ENCODE data around the gene STRADA. TPM values are rescaled to one million over a fixed set of nuclear protein-coding genes. Genes with fewer than 3 reads are reported as not detected.

Gene STRADA
- total RNA-seq, 4 donors from 2014 or later: 14.4 to 39.1 (median 23.3) TPM

GRCh38 chr17:63700528-63701455 lies 40.8 kb downstream of the STRADA start:
- H3K27me3 ChIP-seq: no peaks in the 10 kb centered on the region
- peaks cover 0 to 33% of the 10 kb centered on the region in 2 donors for H3K36me3 ChIP-seq
- H3K4me1 ChIP-seq: peaks cover 0 to 60% (median 19%) of the 10 kb centered on the region in 3 donors
- H3K27ac ChIP-seq: peak overlapping the region in 3 of 4 donors; percentile 76 to 78 (median 77)
- peak overlapping the region; percentile 26 to 72 for H3K4me3 ChIP-seq
- peak; percentile 32 for ATAC-seq
- peak; percentile 77 for TF ChIP-seq POLR2AphosphoS5 (IDR thresholded peaks at IDR 0.05)
- TF ChIP-seq CTCF (IDR thresholded peaks at IDR 0.05): peak in 3 of 4 experiments; percentile 12 to 27 (median 15)
- no peak for TF ChIP-seq POLR2A (IDR thresholded peaks at IDR 0.05)
- TF ChIP-seq EP300 (IDR thresholded peaks at IDR 0.05): no peak
- whole genome bisulfite sequencing, 2 donors (ENCODE audit: low coverage in 1 of 2): no CpG with 5 or more reads among the region's 88 CpGs
- H3K9me3 ChIP-seq: no peaks in the 10 kb centered on the region

- no peak for TF ChIP-seq CTCF (IDR thresholded peaks at IDR 0.05)
- TF ChIP-seq EP300 (IDR thresholded peaks at IDR 0.05): no peak
- TF ChIP-seq POLR2A (IDR thresholded peaks at IDR 0.05): peak in 1 of 2 donors; percentile 10
- Histone ChIP-seq H3K4me3 (peak within 1 kb of the TSS; percentile 26 to 72), H3K27me3 (no peaks in the 10 kb centered on the region), H3K36me3 (peaks cover 0 to 30% of the 10 kb centered on the region in 2 donors), H3K9me3 (no peaks in the 10 kb centered on the region), H3K27ac (peak within 1 kb of the TSS in 3 of 4 donors; percentile 76 to 78 (median 77)), H3K4me1 (peaks cover 0 to 63% (median 19%) of the 10 kb centered on the region in 3 donors)
- peak; percentile 26 for ATAC-seq
- no CpG with 5 or more reads among the region's 133 CpGs for WGBS, 2 donors (ENCODE audit: low coverage in 1 of 2)
Measured at GRCh38 chr17:63699638-63700527, 41.7 kb downstream of the STRADA start, which contains the start of gene LIMD2. Gene LIMD2, minus strand, starts transcription at chr17:63700125. Its CDS starts 827 bp downstream, at chr17:63699298.

- no CpG with 5 or more reads among the region's 45 CpGs for WGBS, 2 donors (ENCODE audit: low coverage in 1 of 2)
- TF ChIP-seq POLR2AphosphoS5 (IDR thresholded peaks at IDR 0.05) (no peak), CTCF (IDR thresholded peaks at IDR 0.05) (no peak), EP300 (IDR thresholded peaks at IDR 0.05) (no peak), POLR2A (IDR thresholded peaks at IDR 0.05) (no peak)
- H3K27ac ChIP-seq: peak overlapping the region in 3 of 4 donors; percentile 76 to 78 (median 77)
- no peak for ATAC-seq
- H3K9me3 ChIP-seq: no peaks in the 10 kb centered on the region
- H3K4me3 ChIP-seq: peak overlapping the region; percentile 26 to 72
- peaks cover 0 to 30% of the 10 kb centered on the region in 2 donors for H3K36me3 ChIP-seq
- H3K27me3 ChIP-seq: no peaks in the 10 kb centered on the region
- H3K4me1 ChIP-seq: peaks cover 0 to 70% (median 19%) of the 10 kb centered on the region in 3 donors
Measured at GRCh38 chr17:63698886-63699637, 42.5 kb downstream of the STRADA start.

- ATAC-seq: no peak
- peaks cover 0 to 70% (median 19%) of the 10 kb centered on the region in 3 donors for H3K4me1 ChIP-seq
- H3K27ac ChIP-seq: peak overlapping the region in 3 of 4 donors; percentile 76 to 78 (median 77)
- H3K27me3 ChIP-seq: no peaks in the 10 kb centered on the region
- H3K9me3 ChIP-seq: no peaks in the 10 kb centered on the region
- 40% methylated on average over 1 of the region's 24 CpGs; no CpG with 5 or more reads in 1 of the 2 donors for WGBS, 2 donors (ENCODE audit: low coverage in 1 of 2)
- TF ChIP-seq CTCF (IDR thresholded peaks at IDR 0.05) (no peak), EP300 (IDR thresholded peaks at IDR 0.05) (no peak), POLR2A (IDR thresholded peaks at IDR 0.05) (no peak), POLR2AphosphoS5 (IDR thresholded peaks at IDR 0.05) (no peak)
- peaks cover 0 to 30% of the 10 kb centered on the region in 2 donors for H3K36me3 ChIP-seq
- peak overlapping the region in 1 of 2 donors; percentile 72 for H3K4me3 ChIP-seq
Measured at GRCh38 chr17:63698381-63698885, 43.2 kb downstream of the STRADA start.

All from gastroesophageal sphincter (tissue), 4 donors.